PFSK-1 (cell line): Measurements from ENCODE around the gene EPHB3.

Source experiments
- POLR2AphosphoS5 ChIP-seq: IDR thresholded peaks from 2 replicates; pipeline ENCODE4 v1.6.1; 2012; ENCODE audit warnings: low read depth, mild to moderate bottlenecking, control low read depth, low read length, moderate library complexity
- SIN3A ChIP-seq: IDR thresholded peaks from 2 replicates; pipeline ENCODE4 v1.6.1; 2012; ENCODE audit warnings: mild to moderate bottlenecking, low read length, moderate library complexity, borderline replicate concordance; ENCODE audit not compliant: insufficient read depth
- TAF1 ChIP-seq: IDR thresholded peaks from 2 replicates; pipeline ENCODE4 v1.6.1; 2012; ENCODE audit warnings: low read length, control low read depth, borderline replicate concordance; ENCODE audit not compliant: insufficient read depth

- TF ChIP-seq SIN3A (no peak), TAF1 (no peak), POLR2AphosphoS5 (no peak)
Observed at GRCh38 chr3:184552296-184552695, 9.3 kb upstream of the EPHB3 start.
